Muscle layer of duodenum (tissue), 2 donors: ENCODE results near the gene QRICH2.
"Not testable (repeated sequence)": the region's sequence is repeated elsewhere in the genome, so short reads cannot be mapped to it uniquely, and the experiment has no call there.

Experiments used
- H3K27ac ChIP-seq: one replicate; pipeline ENCODE4 v1.7.0; 2013; ENCODE audit warnings: mild to moderate bottlenecking, low read length
- H3K27me3 ChIP-seq: one replicate; pipeline ENCODE4 v1.7.0; 2013; ENCODE audit warnings: low read depth, mild to moderate bottlenecking, control low read depth, low read length
- H3K36me3 ChIP-seq, 2 donors: one replicate each; pipeline ENCODE4 v1.7.0; 2013; ENCODE audit warnings: low read length in 2 of 2, control low read depth in 1 of 2, mild to moderate bottlenecking in 1 of 2; ENCODE audit not compliant: insufficient read depth in 2 of 2, control insufficient read depth in 1 of 2
- H3K4me1 ChIP-seq, 2 donors: one replicate each; pipeline ENCODE4 v1.7.0; 2013; ENCODE audit warnings: low read length in 2 of 2, mild to moderate bottlenecking in 2 of 2, control low read depth in 1 of 2, moderate library complexity in 1 of 2; ENCODE audit not compliant: insufficient read depth in 2 of 2, control insufficient read depth in 1 of 2
- H3K4me3 ChIP-seq, 2 donors: one replicate each; pipeline ENCODE4 v1.7.0; 2013; ENCODE audit warnings: low read length in 2 of 2, low read depth in 1 of 2, mild to moderate bottlenecking in 1 of 2
- H3K9me3 ChIP-seq, 2 donors: one replicate each; pipeline ENCODE4 v1.7.0; 2013; ENCODE audit warnings: low read length in 2 of 2, control low read depth in 1 of 2, mild to moderate bottlenecking in 1 of 2; ENCODE audit not compliant: control insufficient read depth in 1 of 2
- donor health status: healthy.

Gene QRICH2

GRCh38 chr17:76262732-76263344 is 45.2 kb downstream of the QRICH2 start:
- Histone ChIP-seq H3K27ac (peak overlapping the region; percentile 89), H3K4me1 (peaks cover 7 to 25% of the 10 kb centered on the region in 2 donors), H3K4me3 (no peak overlapping the region), H3K27me3 (no peaks in the 10 kb centered on the region), H3K9me3 (no peaks in the 10 kb centered on the region), H3K36me3 (no peaks in the 10 kb centered on the region)

- Histone ChIP-seq H3K27ac (peak overlapping the region; percentile 89), H3K4me1 (peaks cover 5 to 14% of the 10 kb centered on the region in 2 donors), H3K27me3 (no peaks in the 10 kb centered on the region), H3K4me3 (no peak overlapping the region), H3K36me3 (no peaks in the 10 kb centered on the region), H3K9me3 (no peaks in the 10 kb centered on the region)
Observed at GRCh38 chr17:76261421-76262215, 46.5 kb downstream of the QRICH2 start.

- peak overlapping the region; percentile 27 for H3K27ac ChIP-seq
- no peaks in the 10 kb centered on the region for H3K9me3 ChIP-seq
- no peaks in the 10 kb centered on the region for H3K36me3 ChIP-seq
- H3K27me3 ChIP-seq = no peaks in the 10 kb centered on the region
- H3K4me3 ChIP-seq = no peak overlapping the region
- H3K4me1 ChIP-seq = peaks cover 5 to 10% of the 10 kb centered on the region in 2 donors
Observed at GRCh38 chr17:76260669-76261068, 47.4 kb downstream of the QRICH2 start.

GRCh38 chr17:76260220-76260619 is 47.9 kb downstream of the QRICH2 start:
- no peaks in the 10 kb centered on the region for H3K27me3 ChIP-seq
- peaks cover 5 to 10% of the 10 kb centered on the region in 2 donors for H3K4me1 ChIP-seq
- no peaks in the 10 kb centered on the region for H3K36me3 ChIP-seq
- H3K4me3 ChIP-seq = no peak overlapping the region
- peak overlapping the region; percentile 89 for H3K27ac ChIP-seq
- no peaks in the 10 kb centered on the region for H3K9me3 ChIP-seq

- not testable (repeated sequence) for H3K4me1 ChIP-seq, H3K4me3 ChIP-seq, H3K9me3 ChIP-seq, H3K27ac ChIP-seq, H3K36me3 ChIP-seq, H3K27me3 ChIP-seq
Observed at GRCh38 chr17:76256430-76257050, 51.5 kb downstream of the QRICH2 start.

DNA sequence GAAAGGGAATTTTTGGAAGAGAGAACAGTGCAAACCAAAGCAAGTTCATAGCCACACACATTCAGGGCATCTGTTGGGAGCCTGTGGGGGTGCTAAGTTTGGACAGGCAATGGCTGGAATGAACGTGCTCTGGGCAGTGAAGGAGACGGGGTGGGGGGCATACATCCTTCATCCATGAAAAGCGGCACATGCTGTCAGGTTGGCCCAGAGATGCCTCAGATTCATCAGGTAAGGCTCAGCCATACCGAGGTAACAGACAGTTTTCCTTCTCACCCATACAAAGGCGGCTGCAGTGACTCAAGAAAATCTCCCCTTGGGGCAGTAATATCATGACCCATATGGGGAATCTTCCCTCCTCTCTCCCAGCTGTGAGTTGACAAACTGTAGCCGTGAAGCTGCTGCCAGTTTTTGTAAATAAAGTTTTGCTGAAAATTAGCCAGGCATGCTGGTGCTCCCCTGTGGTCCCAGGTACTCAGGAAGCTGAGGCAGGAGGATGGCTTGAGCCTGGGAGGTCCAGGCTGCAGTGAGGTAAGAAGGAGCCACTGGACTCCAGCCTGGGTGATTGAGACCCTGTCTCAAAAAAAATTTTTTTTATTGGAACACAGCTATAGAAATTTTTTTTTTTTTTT is 52.2 kb downstream of the QRICH2 start:
- peaks cover 5 to 7% of the 10 kb centered on the region in 2 donors for H3K4me1 ChIP-seq

DNA sequence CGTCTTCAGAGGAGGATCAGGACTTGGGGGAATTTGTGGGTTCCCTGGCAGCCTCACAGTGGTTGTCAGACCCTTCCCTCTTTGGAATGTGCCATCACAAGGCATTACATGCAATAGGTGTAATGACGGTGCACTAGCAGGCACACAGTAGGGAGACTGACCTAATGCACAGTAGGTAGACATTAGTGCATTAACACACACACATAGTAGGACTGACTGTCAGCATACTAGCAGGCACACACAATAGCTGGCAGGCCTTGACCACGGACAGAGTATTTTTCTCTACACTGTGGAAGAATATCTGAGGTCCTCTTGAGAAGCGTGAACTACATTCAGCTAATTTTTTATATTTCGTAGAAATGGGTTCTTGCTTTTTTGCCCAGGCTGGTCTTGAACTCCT is 53.8 kb downstream of the QRICH2 start:
- Histone ChIP-seq H3K9me3 (no peaks in the 10 kb centered on the region), H3K4me3 (no peak overlapping the region), H3K36me3 (no peaks in the 10 kb centered on the region), H3K27me3 (no peaks in the 10 kb centered on the region), H3K27ac (no peak overlapping the region), H3K4me1 (peaks cover 5 to 7% of the 10 kb centered on the region in 2 donors)

More for the DNA sequence above, 52.2 kb downstream of the QRICH2 start:
- Histone ChIP-seq H3K4me3 (no peak overlapping the region), H3K36me3 (no peaks in the 10 kb centered on the region), H3K9me3 (no peaks in the 10 kb centered on the region), H3K27me3 (no peaks in the 10 kb centered on the region), H3K27ac (no peak overlapping the region)

DNA sequence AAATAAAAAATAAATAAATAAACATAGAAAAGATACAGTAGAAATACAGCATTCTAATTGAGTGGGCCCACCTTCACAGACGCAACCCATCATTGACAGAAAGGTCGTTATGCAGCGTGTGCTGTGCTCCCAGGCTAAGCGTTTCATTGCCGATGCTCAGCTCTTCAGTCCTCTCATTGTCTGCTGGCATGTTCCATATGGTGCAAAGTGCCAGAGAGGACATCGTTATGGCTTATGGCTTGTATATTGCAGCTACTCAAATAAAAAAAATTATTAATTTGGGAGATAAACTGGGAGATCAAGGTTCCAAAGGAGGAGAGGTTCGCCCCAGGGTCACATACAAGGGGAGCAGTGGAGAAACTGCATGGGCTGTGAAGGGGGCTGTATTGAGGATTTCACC is 54.2 kb downstream of the QRICH2 start:
- no peaks in the 10 kb centered on the region for H3K27me3 ChIP-seq
- no peak overlapping the region for H3K27ac ChIP-seq
- no peaks in the 10 kb centered on the region for H3K9me3 ChIP-seq
- H3K36me3 ChIP-seq = no peaks in the 10 kb centered on the region
- no peak overlapping the region for H3K4me3 ChIP-seq
- peaks cover 5 to 7% of the 10 kb centered on the region in 2 donors for H3K4me1 ChIP-seq

GRCh38 chr17:76252967-76253766 is 54.9 kb downstream of the QRICH2 start:
- H3K27ac ChIP-seq, H3K4me1 ChIP-seq, H3K27me3 ChIP-seq, H3K4me3 ChIP-seq, H3K9me3 ChIP-seq, H3K36me3 ChIP-seq: not testable (repeated sequence)

DNA sequence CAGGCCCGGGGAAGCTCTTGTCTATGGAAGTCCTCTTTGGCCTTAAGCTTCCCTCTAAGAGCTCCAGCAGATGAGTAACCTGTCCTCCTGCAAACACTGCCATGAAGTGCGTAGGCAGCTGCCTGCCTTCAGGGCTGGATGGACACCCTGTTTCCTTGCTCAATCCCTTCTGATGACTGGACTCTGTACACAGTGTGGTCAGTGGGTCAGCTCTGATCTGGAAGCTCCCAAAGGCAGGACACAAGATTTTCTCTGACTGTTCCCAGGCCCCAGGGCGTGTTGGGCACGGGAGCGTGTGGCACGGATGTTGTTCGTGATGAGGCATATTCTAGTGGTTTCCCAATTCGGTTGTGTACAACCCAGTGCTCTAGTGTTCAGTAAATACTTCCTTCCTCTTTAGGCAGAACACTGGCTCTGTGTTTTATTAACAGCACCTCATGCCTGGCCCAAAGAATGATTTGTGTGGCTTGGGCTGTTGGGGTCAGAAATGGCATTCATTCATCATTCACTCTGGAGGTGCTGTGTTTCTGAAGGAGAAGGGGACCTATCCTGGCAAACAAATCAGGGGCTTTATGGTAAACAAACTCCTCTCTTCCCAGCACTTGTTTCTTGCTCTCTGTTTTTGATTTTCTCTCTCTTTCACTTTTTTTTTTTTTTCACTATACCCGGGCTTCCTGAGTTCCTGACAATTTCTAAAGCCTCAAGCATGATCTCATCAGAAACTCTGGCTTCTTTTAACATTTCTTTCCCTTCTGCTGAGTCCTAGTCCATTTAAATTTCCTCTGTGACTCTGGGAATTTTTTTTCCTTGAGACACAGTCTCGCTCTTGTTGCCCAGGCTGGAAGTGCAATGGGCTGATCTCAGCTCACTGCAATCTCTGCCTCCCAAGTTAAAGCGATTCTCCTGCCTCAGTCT is 55.8 kb downstream of the QRICH2 start:
- Histone ChIP-seq H3K9me3 (no peaks in the 10 kb centered on the region), H3K4me1 (peaks cover 5 to 7% of the 10 kb centered on the region in 2 donors), H3K4me3 (no peak overlapping the region), H3K27me3 (no peaks in the 10 kb centered on the region), H3K27ac (peak overlapping the region; percentile 64), H3K36me3 (no peaks in the 10 kb centered on the region)
